Measurements from ENCODE around the gene BSDC1. TPM values are rescaled to one million over a fixed set of nuclear protein-coding genes. Genes with fewer than 3 reads are reported as not detected.
A peak's percentile ranks its signal among the peaks of the same experiment; 100 is the strongest.

Gene BSDC1
- total and polyA plus RNA-seq, 2 of the 13 experiments (the other 11 are each of a cell fraction or from before 2014, with no cell fraction given), result 40.3 to 64.2 TPM

- Histone ChIP-seq H3K79me2 (ENCODE audit: insufficient read depth, low read length) (peaks cover 14% of the 10 kb centered on the region), H3K4me2 (ENCODE audit: low read depth, low read length) (peak overlapping the region; percentile 93), H3K4me1 (ENCODE audit: insufficient read depth, low read length) (peaks cover 57% of the 10 kb centered on the region), H3K27ac (ENCODE audit: extremely low read length, insufficient read depth, low read length) (peak overlapping the region; percentile 68), H2AFZ (ENCODE audit: low read length) (no peak overlapping the region), H3K36me3 (replicated peaks in 1 of 2; ENCODE audit: control insufficient read depth in 1 of 2, insufficient read depth in 2 of 2, low read length in 2 of 2) (peaks cover 19 to 40% of the 10 kb centered on the region in 2 experiments), H3K4me3 (replicated peaks in 1 of 3; ENCODE audit: insufficient read depth in 1 of 3, low read depth in 2 of 3, low read length in 3 of 3) (peak overlapping the region; percentile 70 to 95 (median 84)), H4K20me1 (ENCODE audit: insufficient read depth, low read length) (peaks cover 14% of the 10 kb centered on the region), H3K9ac (ENCODE audit: insufficient read depth, low read depth, low read length) (peak overlapping the region; percentile 91), H3K27me3 (ENCODE audit: control insufficient read depth in 1 of 2, insufficient read depth in 2 of 2, low read length in 2 of 2) (peaks cover 0 to 4% of the 10 kb centered on the region in 2 experiments; a peak in 2 of 5 replicates), H3K9me3 (ENCODE audit: low read length) (no peaks in the 10 kb centered on the region)
- TF ChIP-seq POLR2AphosphoS2 (IDR thresholded peaks at IDR 0.05; ENCODE audit: low read depth, low read length) (no peak), AGO2 (optimal IDR thresholded peaks at IDR 0.05; ENCODE audit: low read depth, low read length) (peak; percentile 65), FOXJ3 (CRISPR knock-in tag; IDR thresholded peaks at IDR 0.05; ENCODE audit: borderline replicate concordance) (no peak)
- WGBS (ENCODE audit: low lambda C conversion rate), result 0% methylated on average over 6 of the region's 34 CpGs
- FAIRE-seq, result no peak
- no peak for ATAC-seq
- intact Hi-C loops (cut with micrococcal nuclease; ENCODE audit: unreplicated experiment), result loop anchor here (10.0 kb wide), 1 partner anchor 59 kb away; the partner anchor contains the start of gene BSDC1
- ChIA-PET POLR2A (interaction anchor here (0.9 to 5.8 kb wide), 27 partner anchors 8 to 262 kb away, joined by 3 to 222 read pairs (median 5); partner anchors contain the start of genes BSDC1, CCDC28B, FAM167B and HDAC1), CTCF (ENCODE audit: low intra/inter-chr PET ratio, low total read pairs) (interaction anchor here (0.7 to 1.7 kb wide), 2 partner anchors 15 to 120 kb away, joined by 3 to 4 read pairs; no protein-coding TSS in a partner anchor)
- no TSS peak for BruUV-seq (replicated peaks)
- in situ Hi-C loops (cut with HindIII; ENCODE audit: extremely low pct_ligation_motif_present, low pct_unique_long_range_greater_than_20kb), result no loop called here
- DNase-seq (ENCODE audit: low spot score), result no peak
Observed at GRCh38 chr1:32335535-32335789, 58.8 kb downstream of the BSDC1 start.

- no peak for FAIRE-seq
- peak overlapping the region; percentile 93 for H3K4me2 ChIP-seq (ENCODE audit: low read depth, low read length)
- peaks cover 56% of the 10 kb centered on the region for H3K4me1 ChIP-seq (ENCODE audit: insufficient read depth, low read length)
- 4% methylated on average over 12 of the region's 46 CpGs for WGBS (ENCODE audit: low lambda C conversion rate)
- peak overlapping the region; percentile 68 for H3K27ac ChIP-seq (ENCODE audit: extremely low read length, insufficient read depth, low read length)
- in situ Hi-C loops (cut with HindIII; ENCODE audit: extremely low pct_ligation_motif_present, low pct_unique_long_range_greater_than_20kb) (no loop called here), intact Hi-C loops (cut with micrococcal nuclease; ENCODE audit: unreplicated experiment) (loop anchor here (10.0 kb wide), 1 partner anchor 60 kb away; the partner anchor contains the start of gene BSDC1)
- no peak for DNase-seq (ENCODE audit: low spot score)
- peak; percentile 26 for ATAC-seq
- H3K9ac ChIP-seq (ENCODE audit: insufficient read depth, low read depth, low read length), result peak overlapping the region; percentile 91
- peaks cover 21 to 43% of the 10 kb centered on the region in 2 experiments for H3K36me3 ChIP-seq (replicated peaks in 1 of 2; ENCODE audit: control insufficient read depth in 1 of 2, insufficient read depth in 2 of 2, low read length in 2 of 2)
- BruUV-seq (replicated peaks), result TSS peak; percentile 59
- ChIA-PET CTCF (ENCODE audit: low intra/inter-chr PET ratio, low total read pairs) (interaction anchor here (0.7 to 1.7 kb wide), 3 partner anchors 16 to 119 kb away, joined by 3 to 4 read pairs (median 4); no protein-coding TSS in a partner anchor), POLR2A (interaction anchor here (0.9 to 5.8 kb wide), 15 partner anchors 10 to 119 kb away, joined by 3 to 222 read pairs (median 7); partner anchors contain the start of genes FAM167B, HDAC1 and LCK)
- peak overlapping the region; percentile 70 to 95 (median 84) for H3K4me3 ChIP-seq (replicated peaks in 1 of 3; ENCODE audit: insufficient read depth in 1 of 3, low read depth in 2 of 3, low read length in 3 of 3)
- H3K79me2 ChIP-seq (ENCODE audit: insufficient read depth, low read length), result peaks cover 14% of the 10 kb centered on the region
- H3K9me3 ChIP-seq (ENCODE audit: low read length), result no peaks in the 10 kb centered on the region
- H3K27me3 ChIP-seq (ENCODE audit: control insufficient read depth in 1 of 2, insufficient read depth in 2 of 2, low read length in 2 of 2), result peaks cover 0 to 4% of the 10 kb centered on the region in 2 experiments; a peak in 2 of 5 replicates
- H4K20me1 ChIP-seq (ENCODE audit: insufficient read depth, low read length), result peaks cover 14% of the 10 kb centered on the region
- H2AFZ ChIP-seq (ENCODE audit: low read length), result no peak overlapping the region
- TF ChIP-seq ZSCAN9 (CRISPR knock-in tag; IDR thresholded peaks at IDR 0.05; ENCODE audit: borderline replicate concordance), result 0 out of 2 replicates have a peak, but pooled peaks have one; percentile 14
- no peak; the same call in 1 of the 2 replicates for TF ChIP-seq TMF1 (CRISPR knock-in tag; IDR thresholded peaks at IDR 0.05; ENCODE audit: low read depth)
- TF ChIP-seq IRX3 (CRISPR knock-in tag; IDR thresholded peaks at IDR 0.05; ENCODE audit: borderline replicate concordance, low read depth), result no peak
- TF ChIP-seq JUN (CRISPR knock-in tag; IDR thresholded peaks at IDR 0.05), result no peak
- no peak for TF ChIP-seq RNF219 (CRISPR knock-in tag; IDR thresholded peaks at IDR 0.05)
- TF ChIP-seq SIN3A (IDR thresholded peaks at IDR 0.05; ENCODE audit: borderline replicate concordance, low read depth, low read length), result no peak
- TF ChIP-seq PHF21A (CRISPR knock-in tag; IDR thresholded peaks at IDR 0.05), result no peak
- no peak for TF ChIP-seq TRIM24 (CRISPR knock-in tag; IDR thresholded peaks at IDR 0.05)
- no peak for TF ChIP-seq MIER2 (CRISPR knock-in tag; IDR thresholded peaks at IDR 0.05)
- TF ChIP-seq ZNF598 (CRISPR knock-in tag; IDR thresholded peaks at IDR 0.05; ENCODE audit: borderline replicate concordance), result no peak
- TF ChIP-seq FLYWCH1 (CRISPR knock-in tag; IDR thresholded peaks at IDR 0.05), result no peak
- 0 out of 2 replicates have a peak, but pooled peaks have one; percentile 68 for TF ChIP-seq ZNF724P (CRISPR knock-in tag; IDR thresholded peaks at IDR 0.05; ENCODE audit: borderline replicate concordance)
- no peak for TF ChIP-seq YEATS4 (CRISPR knock-in tag; IDR thresholded peaks at IDR 0.05; ENCODE audit: borderline replicate concordance)
Observed at GRCh38 chr1:32334864-32335534, 59.2 kb downstream of the BSDC1 start.

Data from HepG2 (cell line).